ENCODE measurements around the gene LACTB. TPM values are rescaled to one million over a fixed set of nuclear protein-coding genes. Genes with fewer than 3 reads are reported as not detected.
A peak's percentile ranks its signal among the peaks of the same experiment; 100 is the strongest.

Gene LACTB
- total and polyA plus RNA-seq, 2 donors, result 12.7 to 22.3 TPM

DNA sequence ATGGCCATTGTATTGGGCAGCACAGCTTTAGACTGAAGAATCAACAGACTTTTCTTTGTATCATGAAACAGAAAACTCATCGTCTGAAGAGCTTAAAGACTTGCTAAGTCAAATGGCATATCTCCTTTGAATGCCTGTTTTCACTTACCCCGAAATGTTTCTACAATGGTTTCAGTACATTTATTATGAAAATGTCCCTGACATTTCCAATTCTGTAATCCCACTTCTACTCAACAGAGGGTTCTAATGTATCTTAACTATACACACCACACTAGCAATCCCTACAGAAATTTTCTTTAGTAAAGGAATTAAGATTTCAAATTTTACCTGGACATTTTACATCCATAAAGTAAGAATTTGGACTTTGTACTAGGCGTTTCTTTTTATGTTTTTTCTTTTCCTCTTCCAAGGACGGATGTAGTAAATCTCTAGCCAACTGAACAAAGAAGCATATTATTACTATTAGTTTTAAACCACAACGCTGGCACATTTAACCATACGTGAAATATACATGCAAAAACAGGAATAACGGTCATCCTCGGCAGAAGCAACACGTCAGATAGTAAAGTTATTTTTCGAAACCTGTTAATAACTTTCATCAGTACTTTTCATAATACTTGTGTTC is 34.5 kb downstream of the LACTB start:
- WGBS, result 17% methylated on average over 10 of the region's 10 CpGs
- Histone ChIP-seq H3K9me3 (ENCODE audit: control insufficient read depth in 2 of 2, insufficient read depth in 1 of 2, low read length in 1 of 2) (peaks cover 0 to 2% of the 10 kb centered on the region in 2 donors), H3K36me3 (ENCODE audit: control insufficient read depth in 2 of 2, insufficient read depth in 2 of 2, low read length in 1 of 2) (peaks cover 5 to 8% of the 10 kb centered on the region in 2 donors), H3K4me3 (ENCODE audit: low read length in 2 of 2) (peak overlapping the region; percentile 62 to 87), H3K4me1 (ENCODE audit: control insufficient read depth in 2 of 2, insufficient read depth in 2 of 2, low read length in 2 of 2) (peaks cover 5 to 10% of the 10 kb centered on the region in 2 donors), H3K27me3 (ENCODE audit: control insufficient read depth in 2 of 2, insufficient read depth in 1 of 2, low read length in 1 of 2) (no peaks in the 10 kb centered on the region), H3K27ac (ENCODE audit: low read depth in 1 of 2, low read length in 1 of 2) (peak overlapping the region in 1 of 2 donors; percentile 79)
- peak in 1 of 9 donors; percentile 7 for DNase-seq (ENCODE audit: low read depth in 6 of 9, low spot score in 9 of 9)

DNA sequence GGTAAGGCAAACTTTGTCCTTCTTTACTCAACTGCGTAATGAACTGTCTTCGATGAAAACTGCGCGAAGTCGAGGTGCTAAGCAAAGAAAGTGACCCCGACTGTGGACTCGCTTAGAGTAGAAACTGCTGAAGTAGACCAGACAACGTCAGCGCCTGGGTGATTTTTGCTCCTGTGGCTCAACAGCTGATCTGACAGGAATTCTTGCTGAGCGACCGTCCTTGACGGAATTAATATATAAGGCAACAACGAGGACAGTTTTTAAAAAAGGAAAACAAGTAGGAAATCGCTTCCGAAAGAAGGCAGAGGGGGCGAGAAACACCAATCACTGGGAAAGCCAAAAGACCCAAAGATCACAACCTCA is 35.1 kb downstream of the LACTB start:
- no peaks in the 10 kb centered on the region for H3K27me3 ChIP-seq (ENCODE audit: control insufficient read depth in 2 of 2, insufficient read depth in 1 of 2, low read length in 1 of 2)
- H3K4me3 ChIP-seq (ENCODE audit: low read length in 2 of 2), result peak overlapping the region; percentile 62 to 87
- H3K4me1 ChIP-seq (ENCODE audit: control insufficient read depth in 2 of 2, insufficient read depth in 2 of 2, low read length in 2 of 2), result peaks cover 5 to 10% of the 10 kb centered on the region in 2 donors
- H3K9me3 ChIP-seq (ENCODE audit: control insufficient read depth in 2 of 2, insufficient read depth in 1 of 2, low read length in 1 of 2), result peaks cover 0 to 2% of the 10 kb centered on the region in 2 donors
- peak overlapping the region; percentile 79 to 95 for H3K27ac ChIP-seq (ENCODE audit: low read depth in 1 of 2, low read length in 1 of 2)
- H3K36me3 ChIP-seq (ENCODE audit: control insufficient read depth in 2 of 2, insufficient read depth in 2 of 2, low read length in 1 of 2), result peaks cover 3 to 5% of the 10 kb centered on the region in 2 donors
- peak in 7 of 9 donors; percentile 6 to 52 (median 19) for DNase-seq (ENCODE audit: low read depth in 6 of 9, low spot score in 9 of 9)
- WGBS, result under 1% methylated on average over 16 of the region's 16 CpGs

DNA sequence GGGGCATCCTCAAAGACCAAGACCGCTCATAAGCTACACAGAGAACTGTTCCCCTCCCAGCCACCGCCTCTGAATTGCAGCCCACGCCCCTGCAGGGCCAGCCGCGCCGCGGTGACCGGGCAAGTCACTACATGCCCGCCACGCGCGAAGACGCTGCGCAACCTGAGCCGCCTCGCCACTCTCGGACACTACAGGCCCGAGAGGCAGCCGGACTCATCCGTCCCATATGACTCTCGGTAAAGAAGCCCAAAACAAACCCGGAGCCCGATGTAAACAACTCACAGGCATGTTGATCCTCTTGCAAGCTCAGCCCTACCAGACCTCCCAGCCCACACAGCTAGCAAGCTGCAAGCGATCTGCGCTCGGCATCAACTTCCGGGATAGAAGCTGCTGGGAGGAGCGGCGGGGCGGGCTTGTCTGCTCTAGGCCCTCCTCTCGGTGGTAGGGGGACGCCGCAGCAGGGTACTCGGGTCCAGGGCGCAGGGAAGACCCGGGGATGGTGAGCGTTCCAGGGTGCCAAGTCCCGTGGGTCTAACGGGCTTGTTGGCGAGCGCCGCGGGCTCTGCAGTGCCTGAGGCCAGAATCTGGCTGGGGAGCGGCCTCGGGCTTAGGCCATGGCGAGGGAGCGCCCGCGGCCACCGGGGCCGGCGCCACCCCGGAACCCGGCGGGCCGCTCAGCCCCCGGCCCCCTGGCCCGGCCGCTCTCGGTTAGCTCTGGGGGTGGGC is 35.6 kb downstream of the LACTB start, which contains the start of gene RPS27L:
Gene RPS27L (minus strand): TSS at position 360 of the 726 bp plus-strand sequence. CDS start 72 bp downstream, at position 288.
- Histone ChIP-seq H3K9me3 (ENCODE audit: control insufficient read depth in 2 of 2, insufficient read depth in 1 of 2, low read length in 1 of 2) (no peaks in the 10 kb centered on the region), H3K36me3 (ENCODE audit: control insufficient read depth in 2 of 2, insufficient read depth in 2 of 2, low read length in 1 of 2) (peaks cover 0 to 5% of the 10 kb centered on the region in 2 donors), H3K4me1 (ENCODE audit: control insufficient read depth in 2 of 2, insufficient read depth in 2 of 2, low read length in 2 of 2) (peaks cover 5 to 10% of the 10 kb centered on the region in 2 donors), H3K4me3 (ENCODE audit: low read length in 2 of 2) (peak within 1 kb of the TSS; percentile 62 to 87), H3K27ac (ENCODE audit: low read depth in 1 of 2, low read length in 1 of 2) (peak within 1 kb of the TSS; percentile 79 to 95), H3K27me3 (ENCODE audit: control insufficient read depth in 2 of 2, insufficient read depth in 1 of 2, low read length in 1 of 2) (no peaks in the 10 kb centered on the region)
- DNase-seq (ENCODE audit: low read depth in 6 of 9, low spot score in 9 of 9), result peak; percentile 77 to 95 (median 83)
- under 1% methylated on average over 60 of the region's 60 CpGs for WGBS

DNA sequence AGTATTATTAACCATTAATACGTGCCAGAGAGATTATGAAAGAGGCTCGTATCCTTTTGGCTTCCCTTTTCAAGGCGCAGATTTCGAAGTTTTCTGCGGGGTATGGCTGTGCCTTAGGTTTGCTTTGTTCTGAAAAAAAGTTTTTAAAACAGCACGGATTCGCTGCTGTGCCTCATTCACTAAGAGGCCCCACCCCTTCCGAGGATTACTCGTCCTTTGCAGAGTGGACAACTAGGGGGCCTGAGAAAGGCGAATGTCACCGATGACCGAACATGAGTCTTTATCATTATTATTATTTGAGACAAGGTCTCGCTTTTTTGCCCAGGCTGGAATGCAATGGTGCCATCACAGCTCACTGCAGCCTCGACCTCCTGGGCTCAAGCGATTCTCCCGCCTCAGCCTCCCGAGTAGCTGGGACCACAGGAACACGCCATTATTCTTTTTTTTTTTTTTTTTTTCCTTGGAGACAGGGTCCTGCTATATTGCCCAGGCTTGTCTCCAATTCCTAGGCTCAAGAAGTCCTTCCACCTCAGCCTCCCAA is 36.3 kb downstream of the LACTB start:
- WGBS, result 14% methylated on average over 18 of the region's 18 CpGs
- Histone ChIP-seq H3K27ac (ENCODE audit: low read depth in 1 of 2, low read length in 1 of 2) (peak overlapping the region; percentile 79 to 95), H3K9me3 (ENCODE audit: control insufficient read depth in 2 of 2, insufficient read depth in 1 of 2, low read length in 1 of 2) (no peaks in the 10 kb centered on the region), H3K4me3 (ENCODE audit: low read length in 2 of 2) (peak overlapping the region; percentile 62 to 87), H3K27me3 (ENCODE audit: control insufficient read depth in 2 of 2, insufficient read depth in 1 of 2, low read length in 1 of 2) (no peaks in the 10 kb centered on the region), H3K4me1 (ENCODE audit: control insufficient read depth in 2 of 2, insufficient read depth in 2 of 2, low read length in 2 of 2) (peaks cover 5 to 10% of the 10 kb centered on the region in 2 donors), H3K36me3 (ENCODE audit: control insufficient read depth in 2 of 2, insufficient read depth in 2 of 2, low read length in 1 of 2) (peaks cover 0 to 1% of the 10 kb centered on the region in 2 donors)
- peak in 8 of 9 donors; percentile 13 to 66 (median 31) for DNase-seq (ENCODE audit: low read depth in 6 of 9, low spot score in 9 of 9)

DNA sequence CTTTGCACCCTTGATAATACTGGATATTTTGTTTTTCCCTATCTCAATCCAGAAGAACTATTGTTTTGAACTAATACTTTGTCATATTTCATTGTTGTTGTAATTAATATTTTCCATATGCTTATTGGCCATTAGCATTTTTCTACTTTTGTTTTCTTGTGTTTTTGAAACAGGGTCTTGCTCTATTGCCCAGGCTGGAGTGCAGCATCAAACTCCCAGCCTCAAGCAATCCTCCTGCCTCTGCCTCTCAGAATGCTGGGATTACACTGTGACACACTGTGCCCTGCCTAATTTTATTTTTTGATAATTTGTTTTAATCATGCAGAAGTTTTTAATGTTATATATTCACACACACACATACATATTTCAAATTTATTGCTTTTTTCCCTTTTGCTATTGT is 39.0 kb downstream of the LACTB start:
- no peak overlapping the region for H3K4me3 ChIP-seq (ENCODE audit: low read length in 2 of 2)
- no peaks in the 10 kb centered on the region for H3K9me3 ChIP-seq (ENCODE audit: control insufficient read depth in 2 of 2, insufficient read depth in 1 of 2, low read length in 1 of 2)
- no peak overlapping the region for H3K27ac ChIP-seq (ENCODE audit: low read depth in 1 of 2, low read length in 1 of 2)

DNA sequence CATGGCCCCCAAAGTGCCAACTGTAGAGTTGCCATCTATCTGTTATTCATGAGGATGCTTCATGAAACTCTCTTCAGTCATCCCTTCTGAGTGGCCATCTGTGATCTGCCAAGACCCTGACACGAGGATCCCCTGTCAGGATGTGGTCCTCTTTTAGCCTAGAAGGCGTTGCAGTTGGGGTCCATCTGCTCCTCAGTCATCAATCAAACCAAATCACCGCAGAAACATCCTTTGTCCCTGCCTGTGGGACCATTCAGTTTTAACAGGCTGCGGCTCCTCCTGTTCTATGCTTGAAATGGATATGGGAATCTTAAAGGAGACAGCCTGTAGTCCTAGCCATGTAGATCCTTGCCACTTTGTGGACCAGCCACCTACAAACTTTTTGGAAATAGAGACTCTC is 41.6 kb downstream of the LACTB start:
- Histone ChIP-seq H3K27me3 (ENCODE audit: control insufficient read depth in 2 of 2, insufficient read depth in 1 of 2, low read length in 1 of 2) (no peaks in the 10 kb centered on the region), H3K27ac (ENCODE audit: low read depth in 1 of 2, low read length in 1 of 2) (no peak overlapping the region), H3K36me3 (ENCODE audit: control insufficient read depth in 2 of 2, insufficient read depth in 2 of 2, low read length in 1 of 2) (no peaks in the 10 kb centered on the region), H3K4me1 (ENCODE audit: control insufficient read depth in 2 of 2, insufficient read depth in 2 of 2, low read length in 2 of 2) (peaks cover under 1 to 1% of the 10 kb centered on the region in 2 donors), H3K4me3 (ENCODE audit: low read length in 2 of 2) (no peak overlapping the region), H3K9me3 (ENCODE audit: control insufficient read depth in 2 of 2, insufficient read depth in 1 of 2, low read length in 1 of 2) (no peaks in the 10 kb centered on the region)
- 91% methylated on average over 4 of the region's 4 CpGs for WGBS
- no peak for DNase-seq (ENCODE audit: low read depth in 6 of 9, low spot score in 9 of 9)

More for the DNA sequence above, 39.0 kb downstream of the LACTB start:
- H3K4me1 ChIP-seq (ENCODE audit: control insufficient read depth in 2 of 2, insufficient read depth in 2 of 2, low read length in 2 of 2), result peaks cover 5 to 8% of the 10 kb centered on the region in 2 donors
- no peaks in the 10 kb centered on the region for H3K27me3 ChIP-seq (ENCODE audit: control insufficient read depth in 2 of 2, insufficient read depth in 1 of 2, low read length in 1 of 2)
- no peak for DNase-seq (ENCODE audit: low read depth in 6 of 9, low spot score in 9 of 9)
- H3K36me3 ChIP-seq (ENCODE audit: control insufficient read depth in 2 of 2, insufficient read depth in 2 of 2, low read length in 1 of 2), result no peaks in the 10 kb centered on the region

DNA sequence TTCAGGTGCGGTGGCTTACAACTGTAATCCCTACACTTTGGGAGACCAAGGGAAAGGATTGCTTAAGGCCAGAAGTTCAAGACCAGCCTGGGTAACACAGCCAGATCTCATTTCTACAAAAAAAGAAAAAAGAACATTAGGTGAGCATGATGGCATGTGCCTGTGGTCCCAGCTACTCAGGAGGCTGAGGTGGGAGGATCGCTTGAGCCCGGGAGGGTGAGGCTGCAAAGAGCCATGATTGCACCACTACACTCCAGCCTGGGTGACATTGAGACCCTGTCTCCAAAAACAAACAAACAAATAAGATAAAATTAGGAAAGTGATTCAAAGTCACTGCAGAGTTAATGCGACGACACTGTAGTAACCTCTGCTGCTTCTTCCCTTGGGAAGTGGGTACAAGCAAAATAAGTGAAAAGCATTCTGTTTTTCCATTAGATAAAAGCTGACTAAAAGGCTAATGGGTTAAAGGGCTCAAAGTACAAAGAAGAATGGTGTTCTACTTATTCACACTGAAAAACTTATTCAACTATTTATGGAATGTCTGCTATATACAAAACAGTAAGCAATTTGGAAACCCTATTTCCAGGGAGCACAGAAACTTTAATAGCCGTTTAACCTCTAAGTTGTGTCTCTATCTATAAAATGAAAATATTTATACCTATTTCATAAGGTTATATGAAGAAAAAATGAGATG is 43.7 kb downstream of the LACTB start:
- H3K9me3 ChIP-seq (ENCODE audit: control insufficient read depth in 2 of 2, insufficient read depth in 1 of 2, low read length in 1 of 2), result no peaks in the 10 kb centered on the region

DNA sequence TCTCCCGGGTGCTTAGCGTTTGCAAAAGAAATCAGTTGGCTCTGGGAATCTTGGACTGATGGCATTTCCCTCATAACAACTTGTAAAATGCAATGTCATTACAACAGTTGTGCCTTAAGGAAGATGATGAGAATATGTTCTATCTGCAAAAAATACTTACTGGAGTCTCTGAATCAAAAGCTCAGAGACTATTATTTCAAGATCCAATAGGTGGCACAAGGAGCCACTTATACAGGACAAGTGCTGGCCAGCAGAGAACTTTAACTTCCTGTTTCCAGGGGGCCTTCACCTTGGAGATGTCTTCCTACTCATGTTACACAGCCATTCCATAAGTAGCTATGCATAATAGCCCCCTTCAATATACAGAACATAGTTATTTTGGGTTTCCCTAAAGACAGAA is 44.6 kb downstream of the LACTB start:
- Histone ChIP-seq H3K36me3 (ENCODE audit: control insufficient read depth in 2 of 2, insufficient read depth in 2 of 2, low read length in 1 of 2) (no peaks in the 10 kb centered on the region), H3K4me3 (ENCODE audit: low read length in 2 of 2) (no peak overlapping the region), H3K27ac (ENCODE audit: low read depth in 1 of 2, low read length in 1 of 2) (no peak overlapping the region), H3K27me3 (ENCODE audit: control insufficient read depth in 2 of 2, insufficient read depth in 1 of 2, low read length in 1 of 2) (no peaks in the 10 kb centered on the region), H3K4me1 (ENCODE audit: control insufficient read depth in 2 of 2, insufficient read depth in 2 of 2, low read length in 2 of 2) (no peaks in the 10 kb centered on the region), H3K9me3 (ENCODE audit: control insufficient read depth in 2 of 2, insufficient read depth in 1 of 2, low read length in 1 of 2) (no peaks in the 10 kb centered on the region)
- 95% methylated on average over 2 of the region's 2 CpGs for WGBS
- no peak for DNase-seq (ENCODE audit: low read depth in 6 of 9, low spot score in 9 of 9)

More for the DNA sequence above, 43.7 kb downstream of the LACTB start:
- no peak overlapping the region for H3K27ac ChIP-seq (ENCODE audit: low read depth in 1 of 2, low read length in 1 of 2)
- no peaks in the 10 kb centered on the region for H3K4me1 ChIP-seq (ENCODE audit: control insufficient read depth in 2 of 2, insufficient read depth in 2 of 2, low read length in 2 of 2)
- DNase-seq (ENCODE audit: low read depth in 6 of 9, low spot score in 9 of 9), result no peak
- H3K36me3 ChIP-seq (ENCODE audit: control insufficient read depth in 2 of 2, insufficient read depth in 2 of 2, low read length in 1 of 2), result no peaks in the 10 kb centered on the region
- H3K4me3 ChIP-seq (ENCODE audit: low read length in 2 of 2), result no peak overlapping the region
- no peaks in the 10 kb centered on the region for H3K27me3 ChIP-seq (ENCODE audit: control insufficient read depth in 2 of 2, insufficient read depth in 1 of 2, low read length in 1 of 2)
- WGBS, result 99% methylated on average over 6 of the region's 6 CpGs
